Endothelial cell of umbilical vein (primary cell): Measurements from ENCODE around the gene KIRREL1. TPM values are rescaled to one million over a fixed set of nuclear protein-coding genes. Genes with fewer than 3 reads are reported as not detected.

Experiments used
- BruUV-seq: library from RNA; stranded (reverse); fragments of 400-500 nt; replicated peaks from 2 replicates; lab custom pipeline; 2021; lab: Mats Ljungman, UMichigan
- CTCF ChIA-PET: fragments of 300-600, 350-600 bp; sonication (Branson Sonifier 250); formaldehyde crosslinking; loops from one replicate; lab custom pipeline; 2021; ENCODE audit warnings: antibody characterized with exemption, inconsistent platforms; lab: Charles Lee
- POLR2A ChIA-PET: fragments of 300-600, 350-600 bp; sonication (Branson Sonifier 250); formaldehyde crosslinking; loops from one replicate; lab custom pipeline; 2021; ENCODE audit warnings: antibody characterized with exemption, inconsistent platforms; lab: Charles Lee
- DNase-seq: peaks from one replicate; pipeline ENCODE4 v3.0.0-alpha.2; 2011; ENCODE audit warnings: low read depth, low spot score
- FAIRE-seq: peaks from 2 replicates; lab custom pipeline; 2011; peaks lifted over from hg19 to GRCh38; lab: Jason Lieb, UNC
- H2AFZ ChIP-seq: 2 replicates; pipeline ENCODE4 v1.6.0; 2012; ENCODE audit warnings: low read depth, low read length, control low read depth, inconsistent platforms
- H3K27ac ChIP-seq: 2 replicates; pipeline ENCODE4 v1.5.1; 2011; ENCODE audit warnings: low read depth, mild to moderate bottlenecking, control low read depth, low read length, moderate library complexity; ENCODE audit not compliant: insufficient read depth
- H3K27me3 ChIP-seq, 2 experiments: 2 replicates each; pipeline versions ENCODE4 v1.6.0 to v1.6.1; 2011; ENCODE audit warnings: low read length in 2 of 2, mixed read lengths in 1 of 2; ENCODE audit not compliant: control insufficient read depth in 2 of 2, insufficient read depth in 2 of 2
- H3K36me3 ChIP-seq, 2 experiments: 2 replicates in 1 of 2; 3 replicates in 1 of 2; pipeline ENCODE4 v1.5.1; 2011; ENCODE audit warnings: low read length in 2 of 2, mild to moderate bottlenecking in 1 of 2, moderate library complexity in 1 of 2; ENCODE audit not compliant: control insufficient read depth in 2 of 2, insufficient read depth in 2 of 2; ENCODE audit errors: extremely low read depth in 1 of 2
- H3K4me1 ChIP-seq: 3 replicates; pipeline ENCODE4 v1.5.1; 2011; ENCODE audit warnings: mild to moderate bottlenecking, low read length; ENCODE audit not compliant: control insufficient read depth, insufficient read depth; ENCODE audit errors: extremely low read depth
- H3K4me2 ChIP-seq: 2 replicates; pipeline ENCODE4 v1.6.1; 2011; ENCODE audit warnings: low read length, control low read depth, mixed read lengths; ENCODE audit not compliant: insufficient read depth
- H3K4me3 ChIP-seq, 3 experiments: fragments of 200-600 bp in 1 of 3; sonication (generic), shearing (Covaris generic) in 1 of 3; replicated peaks in 1 of 3; 2 replicates each; pipeline ENCODE4 v1.5.1; 2011 to 2016; ENCODE audit warnings: control low read depth in 3 of 3, low read length in 3 of 3, mild to moderate bottlenecking in 2 of 3, inconsistent platforms in 1 of 3, low read depth in 1 of 3, moderate library complexity in 1 of 3; ENCODE audit not compliant: insufficient read depth in 1 of 3
- H3K79me2 ChIP-seq: 2 replicates; pipeline ENCODE4 v1.6.0; 2012; ENCODE audit warnings: low read length, inconsistent platforms; ENCODE audit not compliant: control insufficient read depth, insufficient read depth
- H3K9ac ChIP-seq: replicated peaks from 2 replicates; pipeline ENCODE3; 2011; ENCODE audit warnings: low read length, control low read depth; ENCODE audit not compliant: insufficient read depth; ENCODE audit errors: extremely low read depth
- H3K9me1 ChIP-seq: replicated peaks from 3 replicates; pipeline ENCODE4 v1.6.0; 2011; ENCODE audit warnings: mild to moderate bottlenecking, low read length; ENCODE audit not compliant: control insufficient read depth, insufficient read depth; ENCODE audit errors: extremely low read depth
- H3K9me3 ChIP-seq: replicated peaks from 2 replicates; pipeline ENCODE4 v1.5.1; 2012; ENCODE audit warnings: low read length, inconsistent platforms; ENCODE audit not compliant: control insufficient read depth, insufficient read depth
- H4K20me1 ChIP-seq: replicated peaks from 2 replicates; pipeline ENCODE3; 2011; ENCODE audit warnings: mild to moderate bottlenecking, low read length; ENCODE audit not compliant: control insufficient read depth, insufficient read depth; ENCODE audit errors: extremely low read depth
- CTCF ChIP-seq, 2 donors: IDR thresholded peaks; 1 replicate in 1 of 2; 2 replicates in 1 of 2; pipeline ENCODE4 v1.5.1; 2011; ENCODE audit warnings: low read length in 2 of 2, mild to moderate bottlenecking in 2 of 2, moderate library complexity in 2 of 2, control low read depth in 1 of 2, inconsistent platforms in 1 of 2, low read depth in 1 of 2; ENCODE audit not compliant: insufficient read depth in 1 of 2; ENCODE audit errors: extremely low read depth in 1 of 2
- EZH2 ChIP-seq: IDR thresholded peaks from 2 replicates; pipeline ENCODE4 v1.6.1; 2012; ENCODE audit warnings: borderline replicate concordance, low read depth, mild to moderate bottlenecking, moderate library complexity, low read length, inconsistent platforms; ENCODE audit not compliant: severe bottlenecking
- FOS ChIP-seq: IDR thresholded peaks from 2 replicates; pipeline ENCODE4 v1.6.1; 2011; ENCODE audit warnings: mild to moderate bottlenecking, low read length, moderate library complexity, borderline replicate concordance; ENCODE audit not compliant: insufficient read depth
- GATA2 ChIP-seq: IDR thresholded peaks from 2 replicates; pipeline ENCODE4 v1.7.0; 2011; ENCODE audit warnings: low read depth, mild to moderate bottlenecking, moderate library complexity, mixed read lengths, low read length; ENCODE audit not compliant: insufficient read length, insufficient read depth
- JUN ChIP-seq: IDR thresholded peaks from 2 replicates; pipeline ENCODE4 v1.6.1; 2011; ENCODE audit warnings: borderline replicate concordance, low read depth; ENCODE audit not compliant: insufficient read length, insufficient read depth
- MAX ChIP-seq: IDR thresholded peaks from 2 replicates; pipeline ENCODE4 v1.6.1; 2011; ENCODE audit not compliant: insufficient read depth, insufficient read length
- MYC ChIP-seq: IDR thresholded peaks from one replicate; pipeline ENCODE4 v1.6.1; 2011; ENCODE audit warnings: mild to moderate bottlenecking, low read depth, low read length
- POLR2A ChIP-seq: IDR thresholded peaks from 2 replicates; pipeline ENCODE4 v1.6.1; 2012; ENCODE audit warnings: low read depth, mild to moderate bottlenecking, control low read depth, low read length
- POLR2AphosphoS5 ChIP-seq: IDR thresholded peaks from 2 replicates; pipeline ENCODE4 v1.6.1; 2012; ENCODE audit warnings: low read depth, mild to moderate bottlenecking, control low read depth, low read length, moderate library complexity; ENCODE audit not compliant: insufficient read depth
- dilution Hi-C: fragments of 300-500 bp; cut with MboI; formaldehyde crosslinking; loops from one replicate; pipeline ENCODE4 v1.15.0; 2019; ENCODE audit warnings: low sequenced_read_pairs; ENCODE audit not compliant: extremely low pct_ligation_motif_present
- intact Hi-C: fragments of 100-400 bp; cut with micrococcal nuclease; formaldehyde crosslinking; loops from one replicate; pipeline ENCODE4 v1.10.0; 2022
- polyA plus RNA-seq, 4 experiments: library from polyadenylated mRNA; depleted of rRNA in 3 of 4; stranded (reverse) in 3 of 4; unstranded in 1 of 4; fragments of >200 nt; gene quantifications; 2 replicates each; pipeline versions ENCODE4 v1.2.1 to v1.2.3, GENCODE V29; 2011 to 2012; ENCODE audit warnings: missing spikeins in 1 of 4
- total RNA-seq: library from RNA; stranded (reverse); gene quantifications from 2 replicates; pipeline ENCODE4 v1.2.3, GENCODE V29; 2021

The KIRREL1 gene
- total and polyA plus RNA-seq, 2 donors (not counting 3 experiments of a cell fraction or from before 2014, with no cell fraction given): 35.6 to 57.6 TPM

GRCh38 chr1:157967205-157967604, 26.2 kb upstream of the KIRREL1 start:
- FAIRE-seq: no peak
- ChIA-PET CTCF (interaction anchor here (1.0 to 6.5 kb wide), 4 partner anchors 25 to 153 kb away, joined by 3 to 243 read pairs (median 15); no protein-coding TSS in a partner anchor), POLR2A (no interaction called here)
- TF ChIP-seq EZH2 (no peak), CTCF (IDR thresholded peaks at IDR 0.05; ENCODE audit: extremely low read depth in 1 of 2, insufficient read depth in 1 of 2, low read depth in 1 of 2, low read length in 2 of 2) (no peak), JUN (no peak), MAX (no peak), FOS (no peak), POLR2A (no peak), POLR2AphosphoS5 (no peak), GATA2 (no peak), MYC (no peak)
- Histone ChIP-seq H2AFZ (no peak overlapping the region), H3K27me3 (peaks cover 8 to 9% of the 10 kb centered on the region in 2 experiments), H3K27ac (no peak overlapping the region), H3K4me1 (peaks cover 17% of the 10 kb centered on the region), H4K20me1 (no peaks in the 10 kb centered on the region), H3K36me3 (no peaks in the 10 kb centered on the region), H3K4me2 (no peak overlapping the region), H3K9me1 (no peaks in the 10 kb centered on the region), H3K9me3 (no peaks in the 10 kb centered on the region), H3K79me2 (no peaks in the 10 kb centered on the region), H3K4me3 (no peak overlapping the region), H3K9ac (no peak overlapping the region)
- BruUV-seq: no TSS peak
- dilution Hi-C loops (no loop called here), intact Hi-C loops (loop anchor here (10.0 kb wide), 1 partner anchor 572 kb away; no protein-coding TSS in a partner anchor)
- no peak for DNase-seq
